Stomach smooth muscle (tissue), 2 donors: ENCODE measurements around the gene CNPPD1.

Source experiments
- H3K27ac ChIP-seq: one replicate; pipeline ENCODE4 v1.7.0; 2013; ENCODE audit warnings: mild to moderate bottlenecking, low read length, inconsistent platforms
- H3K27me3 ChIP-seq, 2 donors: one replicate each; pipeline ENCODE4 v1.7.0; 2013; ENCODE audit warnings: low read length in 2 of 2; ENCODE audit not compliant: insufficient read depth in 2 of 2, control insufficient read depth in 1 of 2
- H3K36me3 ChIP-seq, 2 donors: one replicate each; pipeline ENCODE4 v1.7.0; 2013; ENCODE audit warnings: low read length in 2 of 2; ENCODE audit not compliant: control insufficient read depth in 2 of 2, insufficient read depth in 2 of 2
- H3K4me1 ChIP-seq: one replicate; pipeline ENCODE4 v1.7.0; 2013; ENCODE audit warnings: low read length; ENCODE audit not compliant: control insufficient read depth, insufficient read depth
- H3K4me3 ChIP-seq, 2 donors: one replicate each; pipeline ENCODE4 v1.7.0; 2013; ENCODE audit warnings: low read length in 2 of 2
- H3K9ac ChIP-seq, 2 donors: one replicate each; pipeline ENCODE4 v1.7.0; 2013; ENCODE audit warnings: low read length in 2 of 2, mild to moderate bottlenecking in 1 of 2
- H3K9me3 ChIP-seq, 2 donors: one replicate each; pipeline ENCODE4 v1.7.0; 2013; ENCODE audit warnings: low read length in 2 of 2; ENCODE audit not compliant: control insufficient read depth in 2 of 2
- donor health status: healthy.
- donor health status: Pancreatic carcinoma.

The CNPPD1 gene

GRCh38 chr2:219177552-219178376, 1.0 kb upstream of the CNPPD1 start, which contains the start of gene RETREG2:
TSS of gene RETREG2 (plus strand) at chr2:219178275. CDS start at chr2:219178353, 78 bp downstream.
- peak within 1 kb of the TSS; percentile 88 to 93 for H3K4me3 ChIP-seq
- peak within 1 kb of the TSS; percentile 99 for H3K9ac ChIP-seq
- no peaks in the 10 kb centered on the region for H3K9me3 ChIP-seq
- H3K4me1 ChIP-seq = peaks cover 50% of the 10 kb centered on the region
- H3K36me3 ChIP-seq = peaks cover 47 to 51% of the 10 kb centered on the region in 2 donors
- peak within 1 kb of the TSS; percentile 99 for H3K27ac ChIP-seq
- H3K27me3 ChIP-seq = no peaks in the 10 kb centered on the region

- H3K4me3 ChIP-seq = peak overlapping the region; percentile 88 to 93
- peak overlapping the region; percentile 99 for H3K9ac ChIP-seq
- H3K36me3 ChIP-seq = peaks cover 32 to 41% of the 10 kb centered on the region in 2 donors
- peak overlapping the region; percentile 99 for H3K27ac ChIP-seq
- H3K27me3 ChIP-seq = no peaks in the 10 kb centered on the region
- H3K9me3 ChIP-seq = no peaks in the 10 kb centered on the region
- H3K4me1 ChIP-seq = peaks cover 53% of the 10 kb centered on the region
These were observed 552 bp downstream of the CNPPD1 start for GRCh38 chr2:219175928-219176817.

- Histone ChIP-seq H3K9ac (peak overlapping the region; percentile 99), H3K9me3 (no peaks in the 10 kb centered on the region), H3K4me3 (peak overlapping the region; percentile 88 to 93), H3K4me1 (peaks cover 51% of the 10 kb centered on the region), H3K27me3 (no peaks in the 10 kb centered on the region), H3K27ac (no peak overlapping the region), H3K36me3 (peaks cover 25 to 34% of the 10 kb centered on the region in 2 donors)
These were observed 1.2 kb downstream of the CNPPD1 start for GRCh38 chr2:219175486-219175885.

GRCh38 chr2:219174801-219175200, 1.9 kb downstream of the CNPPD1 start:
- Histone ChIP-seq H3K9ac (peak overlapping the region in 1 of 2 donors; percentile 29), H3K4me3 (no peak overlapping the region), H3K9me3 (no peaks in the 10 kb centered on the region), H3K27ac (no peak overlapping the region), H3K4me1 (peaks cover 46% of the 10 kb centered on the region), H3K36me3 (peaks cover 19 to 27% of the 10 kb centered on the region in 2 donors), H3K27me3 (no peaks in the 10 kb centered on the region)

- Histone ChIP-seq H3K36me3 (peaks cover 15 to 24% of the 10 kb centered on the region in 2 donors), H3K4me3 (no peak overlapping the region)
These were observed 2.6 kb downstream of the CNPPD1 start for GRCh38 chr2:219174146-219174545.

GRCh38 chr2:219173176-219173575, 3.5 kb downstream of the CNPPD1 start:
- H3K36me3 ChIP-seq = peaks cover 15 to 24% of the 10 kb centered on the region in 2 donors
- no peaks in the 10 kb centered on the region for H3K27me3 ChIP-seq
- H3K4me3 ChIP-seq = no peak overlapping the region
- H3K4me1 ChIP-seq = peaks cover 33% of the 10 kb centered on the region
- H3K9ac ChIP-seq = no peak overlapping the region
- H3K27ac ChIP-seq = no peak overlapping the region
- no peaks in the 10 kb centered on the region for H3K9me3 ChIP-seq

More at GRCh38 chr2:219174146-219174545, 2.6 kb downstream of the CNPPD1 start:
- Histone ChIP-seq H3K27ac (no peak overlapping the region), H3K9ac (no peak overlapping the region), H3K4me1 (peaks cover 40% of the 10 kb centered on the region), H3K9me3 (no peaks in the 10 kb centered on the region), H3K27me3 (no peaks in the 10 kb centered on the region)

- Histone ChIP-seq H3K36me3 (peaks cover 15 to 24% of the 10 kb centered on the region in 2 donors), H3K9ac (no peak overlapping the region), H3K4me3 (no peak overlapping the region), H3K9me3 (no peaks in the 10 kb centered on the region), H3K4me1 (peaks cover 30% of the 10 kb centered on the region), H3K27ac (peak overlapping the region; percentile 69), H3K27me3 (no peaks in the 10 kb centered on the region)
These were observed 4.2 kb downstream of the CNPPD1 start for GRCh38 chr2:219172231-219173154.

- no peaks in the 10 kb centered on the region for H3K27me3 ChIP-seq
- H3K4me1 ChIP-seq = peaks cover 21% of the 10 kb centered on the region
- H3K9me3 ChIP-seq = no peaks in the 10 kb centered on the region
- H3K36me3 ChIP-seq = peaks cover 15 to 24% of the 10 kb centered on the region in 2 donors
- H3K9ac ChIP-seq = peak overlapping the region in 1 of 2 donors; percentile 42
- no peak overlapping the region for H3K4me3 ChIP-seq
- peak overlapping the region; percentile 69 for H3K27ac ChIP-seq
These were observed 5.5 kb downstream of the CNPPD1 start for GRCh38 chr2:219171231-219171651.

GRCh38 chr2:219169930-219170654, 6.6 kb downstream of the CNPPD1 start, which contains the start of gene SLC23A3:
TSS of gene SLC23A3 (minus strand) at chr2:219170029. CDS start at chr2:219169984, 45 bp downstream.
- peak within 1 kb of the TSS; percentile 69 for H3K27ac ChIP-seq

More at GRCh38 chr2:219169930-219170654, 6.6 kb downstream of the CNPPD1 start, which contains the start of gene SLC23A3:
- Histone ChIP-seq H3K27me3 (no peaks in the 10 kb centered on the region), H3K9me3 (no peaks in the 10 kb centered on the region), H3K9ac (peak within 1 kb of the TSS in 1 of 2 donors; percentile 42), H3K36me3 (peaks cover 15 to 24% of the 10 kb centered on the region in 2 donors), H3K4me1 (peaks cover 11% of the 10 kb centered on the region), H3K4me3 (no peak within 1 kb of the TSS)
